Activated CD8-positive, alpha-beta memory T cell treated with anti-CD3 and anti-CD28 coated beads for 24 hours (primary cell): ENCODE data around the gene ZDHHC24.
"Not testable (repeated sequence)": the region's sequence is repeated elsewhere in the genome, so short reads cannot be mapped to it uniquely, and the experiment has no call there.

Experiments
- DNase-seq: peaks from one replicate; pipeline ENCODE4 v3.0.0-alpha.2; 2020

Gene ZDHHC24

DNA sequence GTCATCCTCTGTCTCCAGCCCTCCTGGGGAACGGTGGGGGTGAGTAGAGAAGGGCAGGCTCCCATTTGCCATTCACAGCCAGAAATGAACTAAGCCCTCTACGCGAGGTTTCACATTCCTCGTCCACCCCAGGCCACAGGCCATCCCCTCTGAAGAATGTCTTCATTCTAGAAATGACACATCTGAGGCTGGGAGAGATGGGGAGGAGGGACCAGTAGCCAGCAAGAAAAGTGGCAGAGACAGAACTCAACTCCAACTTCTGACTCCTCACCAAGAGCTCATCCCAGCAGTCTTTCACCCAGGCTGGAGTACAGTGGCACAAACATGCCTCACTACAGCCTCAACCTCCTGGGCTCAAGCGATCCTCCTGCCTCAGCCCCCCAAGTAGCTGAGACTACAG is 19.1 kb upstream of the ZDHHC24 start:
- no peak for DNase-seq

DNA sequence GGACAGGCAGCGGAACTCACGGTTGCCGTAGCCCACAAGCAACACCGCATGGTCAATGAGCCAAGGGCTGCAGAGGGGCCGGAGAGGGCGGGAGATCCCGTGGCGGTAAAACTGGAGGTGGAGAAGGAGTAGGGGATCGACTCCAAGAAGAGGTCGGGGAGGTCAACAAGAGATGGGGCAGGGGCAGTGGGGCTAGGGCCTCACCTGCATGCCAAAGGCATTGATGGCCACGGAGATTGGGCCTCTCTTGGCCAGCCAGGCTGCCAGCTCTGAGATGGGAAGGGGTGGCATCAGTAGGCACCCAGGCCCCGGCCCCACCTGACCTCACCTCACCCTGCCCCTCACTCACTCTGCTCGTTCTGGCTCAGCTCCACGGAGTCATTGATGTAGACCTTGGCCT is 18.7 kb upstream of the ZDHHC24 start:
- no peak for DNase-seq

DNA sequence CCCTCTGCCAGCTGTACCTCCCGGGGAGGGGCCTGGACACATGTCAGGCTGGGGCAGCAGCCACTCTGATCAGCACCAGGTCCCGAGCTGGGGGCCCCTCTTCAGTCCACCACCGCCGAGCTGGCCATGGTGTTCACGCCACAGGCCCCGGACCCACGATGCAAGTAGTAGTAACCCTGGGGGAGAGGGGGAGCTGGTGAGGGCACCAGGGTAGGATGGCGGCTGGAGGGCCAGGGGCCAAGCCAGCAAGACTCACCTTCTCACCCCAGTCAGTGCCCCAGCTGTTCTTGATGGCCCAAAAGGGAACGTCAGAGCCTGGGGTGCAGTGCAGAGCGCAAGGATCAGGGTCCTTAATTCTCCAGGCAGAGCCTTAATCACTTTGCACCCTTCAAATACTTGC is 18.0 kb upstream of the ZDHHC24 start:
- DNase-seq = no peak

GRCh38 chr11:66562907-66563583 is 17.2 kb upstream of the ZDHHC24 start:
- no peak for DNase-seq

DNA sequence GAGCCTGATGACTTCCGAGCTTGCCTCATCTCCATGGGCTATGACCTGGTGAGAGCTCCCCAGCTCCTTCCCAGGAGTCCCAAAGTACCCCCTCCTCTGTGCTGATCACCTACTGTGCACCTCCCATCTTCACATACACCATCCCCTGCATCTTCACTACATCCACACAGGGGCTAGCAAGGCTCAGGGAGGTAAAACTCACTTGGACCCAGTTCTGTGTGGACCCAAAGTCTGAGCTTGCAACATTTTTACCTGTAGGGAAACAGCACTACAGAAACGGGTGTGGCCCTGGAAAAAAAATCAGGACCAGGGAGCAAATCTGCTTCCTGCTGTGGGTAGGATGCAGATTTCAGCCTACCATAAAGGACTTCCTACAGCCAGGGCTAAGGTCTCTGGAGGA is 16.4 kb upstream of the ZDHHC24 start:
- DNase-seq = no peak

- DNase-seq = no peak
These were observed 16.1 kb upstream of the ZDHHC24 start for GRCh38 chr11:66561975-66562248.

GRCh38 chr11:66561178-66561974 is 15.5 kb upstream of the ZDHHC24 start:
- DNase-seq = no peak

DNA sequence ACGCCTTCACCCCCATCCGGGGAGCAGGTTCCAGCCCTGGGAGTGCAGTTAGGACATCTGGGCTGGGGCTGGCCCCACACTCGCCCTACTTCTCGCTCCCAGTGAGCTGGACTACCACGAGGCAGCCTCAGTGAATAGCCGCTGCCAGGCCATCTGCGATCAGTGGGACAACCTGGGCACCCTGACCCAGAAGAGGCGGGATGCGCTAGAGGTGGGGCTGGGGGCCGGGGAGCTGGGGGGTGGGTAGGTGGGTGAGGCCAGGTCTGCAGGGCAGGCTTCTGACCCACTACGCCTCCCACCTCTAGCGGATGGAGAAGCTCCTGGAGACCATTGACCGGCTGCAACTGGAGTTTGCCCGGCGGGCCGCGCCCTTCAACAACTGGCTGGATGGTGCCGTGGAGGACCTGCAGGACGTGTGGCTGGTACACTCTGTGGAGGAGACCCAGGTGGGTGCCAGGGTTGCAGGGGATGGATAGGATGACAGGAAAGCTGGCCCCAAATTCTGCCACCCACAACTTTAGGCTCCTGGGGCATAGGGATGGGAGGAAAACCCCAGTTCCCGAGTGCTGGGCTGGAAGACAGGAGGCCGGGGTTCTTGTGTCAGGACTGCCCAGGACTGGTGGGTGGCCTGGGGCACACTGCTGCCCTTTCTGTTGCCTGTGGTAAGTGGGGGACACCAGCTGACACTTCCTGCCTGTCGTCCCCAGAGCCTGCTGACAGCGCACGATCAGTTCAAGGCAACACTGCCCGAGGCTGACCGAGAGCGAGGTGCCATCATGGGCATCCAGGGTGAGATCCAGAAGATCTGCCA is 14.2 kb upstream of the ZDHHC24 start:
- DNase-seq = no peak

DNA sequence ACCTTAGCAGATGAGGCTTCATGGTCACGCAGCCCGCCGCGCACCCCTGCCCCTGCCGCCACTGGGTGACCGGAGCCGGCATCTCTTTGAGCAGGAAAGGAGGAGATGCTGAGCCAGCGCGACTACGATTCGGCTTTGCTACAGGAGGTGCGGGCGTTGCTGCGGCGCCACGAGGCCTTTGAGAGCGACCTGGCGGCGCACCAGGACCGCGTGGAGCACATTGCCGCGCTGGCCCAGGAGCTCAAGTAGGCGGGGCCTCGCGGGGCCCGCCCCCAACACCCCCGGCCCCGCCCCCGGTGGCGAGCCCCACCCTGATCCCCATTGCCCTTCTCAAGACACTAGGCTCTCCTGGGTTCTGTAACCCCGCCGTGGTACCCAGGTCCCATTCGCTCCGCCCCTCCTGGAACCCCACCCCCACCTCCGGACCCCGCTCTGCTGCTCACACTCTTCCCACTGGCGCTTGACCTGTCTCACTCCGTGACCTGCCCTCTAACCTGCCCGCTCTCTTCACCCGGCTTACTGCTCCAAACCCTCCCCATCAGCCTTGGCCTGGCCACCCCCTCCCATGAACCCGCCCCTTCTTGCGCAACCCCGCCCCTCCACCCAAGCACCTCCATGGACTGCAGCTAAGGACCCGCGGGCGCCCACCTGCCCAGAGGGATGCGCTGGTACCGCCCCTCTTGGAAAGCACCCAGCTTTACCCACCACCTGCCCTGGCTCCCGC is 13.5 kb upstream of the ZDHHC24 start:
- peak; percentile 68 for DNase-seq

GRCh38 chr11:66557733-66558326 is 12.0 kb upstream of the ZDHHC24 start:
- no peak for DNase-seq

GRCh38 chr11:66556086-66556485 is 10.2 kb upstream of the ZDHHC24 start:
- no peak for DNase-seq

DNA sequence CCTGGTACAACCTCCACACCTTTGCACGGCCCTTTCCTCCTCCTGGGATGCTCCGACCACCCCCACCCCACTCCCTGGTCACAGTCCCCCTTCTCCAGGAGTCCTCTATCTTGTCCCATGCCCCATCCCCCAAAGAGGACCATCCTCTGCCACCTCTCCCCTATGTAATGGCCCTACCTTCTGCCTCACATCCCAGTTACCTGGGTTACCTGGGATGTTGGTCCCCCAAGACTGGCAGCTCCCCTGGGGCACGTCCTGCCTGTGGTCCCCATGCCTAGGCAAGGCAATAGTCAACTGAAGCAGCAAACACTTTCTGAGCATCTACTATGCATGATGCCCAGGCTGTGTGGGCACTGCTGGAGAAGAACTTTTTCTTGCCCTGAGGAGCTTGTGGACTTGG is 9.6 kb upstream of the ZDHHC24 start:
- DNase-seq = no peak

GRCh38 chr11:66554602-66555001 is 8.8 kb upstream of the ZDHHC24 start:
- no peak for DNase-seq

GRCh38 chr11:66550887-66551286 is 5.0 kb upstream of the ZDHHC24 start:
- no peak for DNase-seq

GRCh38 chr11:66549696-66550095 is 3.8 kb upstream of the ZDHHC24 start:
- DNase-seq = no peak

GRCh38 chr11:66548774-66549630 is 3.2 kb upstream of the ZDHHC24 start:
- DNase-seq = no peak

- DNase-seq = no peak
These were observed 2.2 kb upstream of the ZDHHC24 start for GRCh38 chr11:66548041-66548440.

- DNase-seq = no peak
These were observed 1.8 kb upstream of the ZDHHC24 start for GRCh38 chr11:66547662-66548009.

DNA sequence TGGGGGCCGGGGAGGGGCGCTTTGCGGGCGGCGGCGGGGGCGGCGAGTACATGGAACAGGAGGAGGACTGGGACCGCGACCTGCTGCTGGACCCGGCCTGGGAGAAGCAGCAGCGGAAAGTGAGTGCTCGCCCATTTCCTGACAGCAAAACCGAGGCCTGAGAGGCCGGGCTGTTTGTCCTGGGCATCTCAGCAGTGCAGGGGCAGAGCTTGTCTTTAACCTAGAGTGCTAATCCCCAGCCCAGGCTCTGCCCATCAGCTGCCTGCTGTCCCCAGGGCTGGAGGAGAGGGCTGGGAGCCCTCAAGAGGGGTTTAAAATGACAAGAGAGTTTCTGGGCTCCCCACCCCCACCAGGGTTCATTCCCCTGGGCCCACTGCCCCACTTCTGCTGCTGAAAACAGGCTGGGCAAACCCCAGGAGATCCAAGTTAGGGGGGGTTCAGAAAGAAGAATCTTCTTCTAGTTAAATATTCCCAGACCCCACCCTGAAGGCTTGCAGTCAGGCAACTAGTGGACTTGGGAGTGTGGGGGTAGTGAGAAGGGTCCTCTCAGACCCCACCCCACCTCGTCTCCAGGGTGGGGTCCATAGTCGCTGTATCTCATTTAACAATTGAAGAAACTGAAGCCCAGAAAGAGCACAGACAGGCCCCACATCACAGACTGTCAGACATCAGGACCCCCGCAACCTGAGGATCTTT is 1.3 kb upstream of the ZDHHC24 start:
- DNase-seq = no peak

DNA sequence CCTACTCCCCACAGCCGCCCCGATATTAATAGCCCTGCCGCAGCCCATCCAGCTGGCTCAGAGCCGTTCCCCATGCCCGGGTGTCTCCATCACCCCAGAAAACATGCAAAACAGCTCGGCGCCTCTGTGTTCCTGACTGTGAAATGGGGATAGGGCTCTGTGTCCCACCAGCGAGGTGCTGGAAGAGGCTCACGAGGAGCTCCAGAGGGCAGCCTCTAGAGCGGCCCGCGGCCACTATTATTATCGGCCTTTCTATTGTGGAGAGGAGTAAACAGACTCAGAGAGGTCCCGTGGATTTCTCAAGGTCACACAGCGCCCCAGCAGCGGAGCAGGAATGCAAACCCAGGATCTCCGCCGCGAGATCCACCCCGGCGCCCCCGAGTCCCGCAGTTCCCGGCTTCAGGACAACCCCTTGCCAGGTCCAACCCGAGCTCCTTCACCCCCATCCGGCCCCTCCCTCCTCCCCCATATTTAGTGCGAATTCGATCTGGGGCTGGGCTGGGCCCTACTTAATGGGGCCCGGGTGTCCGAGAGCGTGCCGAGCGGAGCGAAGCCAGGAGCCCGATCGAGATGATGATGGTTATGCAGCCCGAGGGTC is 619 bp upstream of the ZDHHC24 start, which contains the start of gene ACTN3:
Gene ACTN3 (plus strand): TSS at position 536 of the 598 bp plus-strand sequence. CDS start 35 bp downstream, at position 571.
- DNase-seq = no peak

GRCh38 chr11:66544952-66545351 is 896 bp downstream of the ZDHHC24 start:
- DNase-seq = not testable (repeated sequence)
